Activated B cell treated with CpG ODN at 0.5 μM for 24 hours (primary cell): ENCODE results near the gene CCDC61. TPM values are rescaled to one million over a fixed set of nuclear protein-coding genes. Genes with fewer than 3 reads are reported as not detected.

ENCODE experiments used
- ATAC-seq: fragments of 200-7000 bp; cut with Tn5 transposase; one replicate; pipeline ENCODE4 v1.10.0; 2021; ENCODE audit warnings: low read depth, mild to moderate bottlenecking, moderate library complexity
- CTCF ChIA-PET: fragments of 350-600 bp; sonication (Branson Sonifier 250); formaldehyde crosslinking; loops from one replicate; lab custom pipeline; 2021; ENCODE audit warnings: antibody characterized with exemption; lab: Charles Lee
- POLR2A ChIA-PET: fragments of 350-600 bp; sonication (Branson Sonifier 250); formaldehyde crosslinking; loops from one replicate; lab custom pipeline; 2021; ENCODE audit warnings: antibody characterized with exemption; lab: Charles Lee
- DNase-seq: peaks from one replicate; pipeline ENCODE4 v3.0.0; 2022
- H3K27ac Mint-ChIP-seq: one replicate; pipeline ENCODE4 v1.8.0; 2020; ENCODE audit warnings: mixed read lengths
- H3K27me3 Mint-ChIP-seq: one replicate; pipeline ENCODE4 v1.8.0; 2021; ENCODE audit warnings: mixed read lengths
- H3K36me3 Mint-ChIP-seq: one replicate; pipeline ENCODE4 v1.8.0; 2021; ENCODE audit warnings: low read depth, mixed read lengths
- H3K4me1 Mint-ChIP-seq: one replicate; pipeline ENCODE4 v1.8.0; 2021; ENCODE audit warnings: mixed read lengths
- H3K4me3 Mint-ChIP-seq: one replicate; pipeline ENCODE4 v1.8.0; 2020; ENCODE audit warnings: mild to moderate bottlenecking, mixed read lengths
- H3K9me3 Mint-ChIP-seq: one replicate; pipeline ENCODE4 v1.8.0; 2020; ENCODE audit warnings: mixed read lengths
- CTCF ChIP-seq: fragments of 200-600 bp; IDR thresholded peaks from one replicate; pipeline ENCODE4 v1.8.0; 2022; ENCODE audit warnings: antibody characterized with exemption, mild to moderate bottlenecking
- intact Hi-C: fragments of 100-400 bp; cut with micrococcal nuclease; formaldehyde crosslinking; loops from one replicate; pipeline ENCODE4 v1.15.1; 2024
- total RNA-seq: library from RNA; stranded (reverse); gene quantifications from 2 replicates; pipeline ENCODE4 v1.2.3, GENCODE V29; 2022

CCDC61 gene
- total RNA-seq, 1 donor from 2014 or later: 24.9 TPM

DNA sequence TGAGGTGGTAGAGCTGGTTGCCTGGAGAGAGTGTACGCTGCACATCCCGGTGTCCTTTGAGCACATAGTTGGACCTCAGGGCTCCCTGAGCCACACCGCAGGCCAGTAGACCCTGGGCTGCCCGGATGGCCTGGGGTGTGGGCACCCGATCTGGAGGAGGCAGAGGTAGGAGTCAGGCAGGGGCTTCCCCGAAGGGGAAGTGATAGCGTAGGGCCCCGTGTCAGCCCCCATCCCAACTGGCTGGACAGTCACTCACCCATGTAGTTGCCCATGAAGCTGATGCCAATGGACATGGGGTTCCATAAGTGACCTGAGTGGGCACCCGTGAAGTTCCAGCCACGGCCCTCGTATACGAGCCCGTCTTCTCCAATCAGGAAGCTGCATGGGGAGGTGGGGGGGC is 24.0 kb downstream of the CCDC61 start:
- H3K36me3 Mint-ChIP-seq: no peaks in the 10 kb centered on the region
- no peak overlapping the region for H3K4me3 Mint-ChIP-seq
- no peak for ATAC-seq
- CTCF ChIA-PET: interaction anchor here (2.0 kb wide), 1 partner anchor 9 kb away, joined by 6 read pairs; no protein-coding TSS in a partner anchor
- intact Hi-C loops: loop anchor here (5.0 kb wide), 1 partner anchor 132 kb away; the partner anchor contains the start of gene IRF2BP1
- DNase-seq: no peak
- no peaks in the 10 kb centered on the region for H3K9me3 Mint-ChIP-seq
- H3K4me1 Mint-ChIP-seq: peaks cover 19% of the 10 kb centered on the region
- POLR2A ChIA-PET: no interaction called here
- no peak overlapping the region for H3K27ac Mint-ChIP-seq
- H3K27me3 Mint-ChIP-seq: peaks cover 19% of the 10 kb centered on the region
- TF ChIP-seq CTCF: no peak

GRCh38 chr19:46020819-46021125 is 25.5 kb downstream of the CCDC61 start:
- Mint-ChIP-seq H3K27me3 (peaks cover 13% of the 10 kb centered on the region), H3K9me3 (no peaks in the 10 kb centered on the region), H3K27ac (no peak overlapping the region), H3K36me3 (no peaks in the 10 kb centered on the region), H3K4me3 (no peak overlapping the region), H3K4me1 (peaks cover 9% of the 10 kb centered on the region)
- ChIA-PET POLR2A (no interaction called here), CTCF (interaction anchor here (1.8 kb wide), 1 partner anchor 10 kb away, joined by 4 read pairs; no protein-coding TSS in a partner anchor)
- ATAC-seq (no peak), DNase-seq (no peak)
- no peak for TF ChIP-seq CTCF
- intact Hi-C loops: no loop called here

DNA sequence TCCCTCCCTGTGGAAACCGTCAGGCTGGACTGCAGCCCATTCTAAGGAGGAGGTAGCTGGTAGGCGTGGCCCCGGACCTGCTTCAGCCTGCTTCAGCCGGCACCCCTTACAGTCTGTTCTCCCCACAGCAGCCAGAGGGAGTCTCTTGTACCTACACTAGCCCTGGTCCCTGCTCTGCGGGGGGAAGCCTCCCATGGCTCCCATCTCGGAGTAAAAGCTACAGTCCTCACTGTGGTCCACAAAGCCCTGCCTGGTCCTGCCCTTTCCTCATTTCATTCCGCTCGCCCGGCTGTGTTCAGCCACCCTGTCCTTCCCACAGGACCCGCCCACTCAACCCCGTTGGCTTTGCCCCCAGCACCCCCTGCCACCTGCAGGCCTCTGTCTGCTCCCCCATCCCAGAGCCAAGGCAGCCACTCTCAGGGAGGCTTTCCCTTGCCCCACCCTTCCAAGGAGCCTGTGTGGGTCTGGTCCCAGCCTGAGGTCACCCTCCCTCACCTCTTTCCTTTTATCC is 26.3 kb downstream of the CCDC61 start:
- H3K4me3 Mint-ChIP-seq: no peak overlapping the region
- intact Hi-C loops: no loop called here
- H3K4me1 Mint-ChIP-seq: peaks cover 4% of the 10 kb centered on the region
- TF ChIP-seq CTCF: no peak
- ChIA-PET POLR2A (no interaction called here), CTCF (interaction anchor here (1.8 kb wide), 1 partner anchor 11 kb away, joined by 4 read pairs; no protein-coding TSS in a partner anchor)
- H3K9me3 Mint-ChIP-seq: no peaks in the 10 kb centered on the region
- H3K36me3 Mint-ChIP-seq: no peaks in the 10 kb centered on the region
- H3K27me3 Mint-ChIP-seq: peaks cover 20% of the 10 kb centered on the region
- DNase-seq (no peak), ATAC-seq (no peak)
- no peak overlapping the region for H3K27ac Mint-ChIP-seq

GRCh38 chr19:46022061-46022430 is 26.8 kb downstream of the CCDC61 start:
- no peak overlapping the region for H3K27ac Mint-ChIP-seq
- no peaks in the 10 kb centered on the region for H3K9me3 Mint-ChIP-seq
- no peaks in the 10 kb centered on the region for H3K36me3 Mint-ChIP-seq
- peaks cover under 1% of the 10 kb centered on the region for H3K4me1 Mint-ChIP-seq
- intact Hi-C loops: no loop called here
- no peak for TF ChIP-seq CTCF
- DNase-seq (no peak), ATAC-seq (no peak)
- H3K27me3 Mint-ChIP-seq: peaks cover 20% of the 10 kb centered on the region
- ChIA-PET POLR2A (no interaction called here), CTCF (interaction anchor here (1.8 kb wide), 1 partner anchor 11 kb away, joined by 4 read pairs; no protein-coding TSS in a partner anchor)
- H3K4me3 Mint-ChIP-seq: no peak overlapping the region

DNA sequence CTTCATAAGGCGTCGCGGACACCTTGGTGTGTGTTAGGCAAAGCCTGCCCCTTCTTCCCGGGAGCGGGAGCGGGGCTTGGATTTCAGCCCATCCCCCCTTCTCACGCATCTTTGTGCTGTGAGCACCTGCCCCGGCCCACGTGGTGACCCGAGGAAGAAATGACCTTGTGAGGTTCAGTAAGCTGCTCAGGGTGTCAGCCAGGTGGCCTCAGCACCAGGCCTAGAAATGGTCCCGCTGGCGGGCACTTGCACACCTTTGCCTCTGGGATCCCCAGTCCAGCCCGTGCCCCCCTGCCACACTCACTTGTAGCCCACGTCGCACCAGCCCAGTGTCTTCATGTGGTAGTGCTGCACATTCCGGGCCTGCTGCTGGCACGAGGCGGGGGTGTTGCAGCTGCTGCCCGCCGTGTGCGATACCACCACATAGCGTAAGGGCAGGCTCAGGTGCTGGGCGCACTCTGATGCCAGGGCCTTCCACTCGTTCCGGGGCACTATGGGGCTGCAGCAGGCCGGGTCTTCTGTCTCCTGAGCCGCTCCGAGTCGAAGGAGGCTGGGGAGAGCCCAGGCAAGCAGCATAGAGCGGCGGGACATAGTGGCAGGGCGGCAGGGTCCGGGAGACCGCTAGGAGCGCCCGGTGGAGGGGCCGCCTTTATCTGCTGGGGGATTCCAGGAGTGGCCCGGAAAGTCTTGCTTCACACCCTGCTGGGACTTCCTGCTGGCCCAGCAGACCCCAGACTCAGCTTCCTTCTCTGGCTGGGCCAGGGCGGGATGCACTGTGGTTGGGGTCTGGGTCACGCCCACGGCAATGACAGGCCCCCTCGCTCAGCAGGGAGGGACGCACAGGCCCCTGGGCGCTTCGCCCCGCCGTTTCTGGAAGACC is 27.4 kb downstream of the CCDC61 start, which contains the start of gene PGLYRP1:
Gene PGLYRP1, minus strand, starts transcription at position 623 of the 880 bp plus-strand sequence. Its CDS starts 32 bp downstream, at position 591.
- no peak for ATAC-seq
- Mint-ChIP-seq H3K9me3 (no peaks in the 10 kb centered on the region), H3K4me3 (no peak within 1 kb of the TSS), H3K27ac (no peak within 1 kb of the TSS), H3K4me1 (no peaks in the 10 kb centered on the region), H3K36me3 (no peaks in the 10 kb centered on the region), H3K27me3 (peaks cover 20% of the 10 kb centered on the region)
- DNase-seq: no peak
- intact Hi-C loops: no loop called here
- ChIA-PET CTCF (interaction anchor here (1.8 kb wide), 1 partner anchor 12 kb away, joined by 4 read pairs; no protein-coding TSS in a partner anchor), POLR2A (no interaction called here)
- no peak for TF ChIP-seq CTCF
